HFF-Myc (cell line): ENCODE results near the gene PPP2R5C.

Experiments
- DNase-seq: peaks from one replicate; pipeline ENCODE4 v3.0.0-alpha.2; 2011; ENCODE audit warnings: low read depth; ENCODE audit errors: extremely low read depth
- H3K4me3 ChIP-seq: replicated peaks from 2 replicates; pipeline ENCODE4 v1.5.1; 2011; ENCODE audit warnings: low read depth, mild to moderate bottlenecking, control low read depth, low read length
- CTCF ChIP-seq: IDR thresholded peaks from 2 replicates; pipeline ENCODE4 v1.5.1; 2012; ENCODE audit warnings: mild to moderate bottlenecking, low read depth, low read length, control low read depth; ENCODE audit errors: missing control alignments

Gene PPP2R5C

GRCh38 chr14:101877766-101878165, 116.3 kb downstream of the PPP2R5C start:
- H3K4me3 ChIP-seq = no peak overlapping the region
- no peak for TF ChIP-seq CTCF
- DNase-seq = no peak

- DNase-seq = no peak
- H3K4me3 ChIP-seq = no peak overlapping the region
- no peak for TF ChIP-seq CTCF
Observed at GRCh38 chr14:101878211-101878821, 116.8 kb downstream of the PPP2R5C start.

- DNase-seq = no peak
- no peak overlapping the region for H3K4me3 ChIP-seq
- no peak for TF ChIP-seq CTCF
Observed at GRCh38 chr14:101878822-101879528, 117.5 kb downstream of the PPP2R5C start.

GRCh38 chr14:101879529-101880336, 118.2 kb downstream of the PPP2R5C start:
- no peak for DNase-seq
- TF ChIP-seq CTCF = no peak
- no peak overlapping the region for H3K4me3 ChIP-seq

GRCh38 chr14:101881426-101881825, 119.9 kb downstream of the PPP2R5C start:
- no peak for TF ChIP-seq CTCF
- no peak overlapping the region for H3K4me3 ChIP-seq
- DNase-seq = no peak

GRCh38 chr14:101882141-101882935, 120.8 kb downstream of the PPP2R5C start:
- DNase-seq = no peak
- no peak for TF ChIP-seq CTCF

More at GRCh38 chr14:101882141-101882935, 120.8 kb downstream of the PPP2R5C start:
- H3K4me3 ChIP-seq = no peak overlapping the region
